ENCODE data around the gene TRAIP. TPM values are rescaled to one million over a fixed set of nuclear protein-coding genes. Genes with fewer than 3 reads are reported as not detected.
"Not testable (repeated sequence)": the region's sequence is repeated elsewhere in the genome, so short reads cannot be mapped to it uniquely, and the experiment has no call there.

The TRAIP gene, protein sequence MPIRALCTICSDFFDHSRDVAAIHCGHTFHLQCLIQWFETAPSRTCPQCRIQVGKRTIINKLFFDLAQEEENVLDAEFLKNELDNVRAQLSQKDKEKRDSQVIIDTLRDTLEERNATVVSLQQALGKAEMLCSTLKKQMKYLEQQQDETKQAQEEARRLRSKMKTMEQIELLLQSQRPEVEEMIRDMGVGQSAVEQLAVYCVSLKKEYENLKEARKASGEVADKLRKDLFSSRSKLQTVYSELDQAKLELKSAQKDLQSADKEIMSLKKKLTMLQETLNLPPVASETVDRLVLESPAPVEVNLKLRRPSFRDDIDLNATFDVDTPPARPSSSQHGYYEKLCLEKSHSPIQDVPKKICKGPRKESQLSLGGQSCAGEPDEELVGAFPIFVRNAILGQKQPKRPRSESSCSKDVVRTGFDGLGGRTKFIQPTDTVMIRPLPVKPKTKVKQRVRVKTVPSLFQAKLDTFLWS
- 1.3 and 7.7 TPM in 2 replicates for total RNA-seq (ENCODE audit: low replicate concordance)

DNA sequence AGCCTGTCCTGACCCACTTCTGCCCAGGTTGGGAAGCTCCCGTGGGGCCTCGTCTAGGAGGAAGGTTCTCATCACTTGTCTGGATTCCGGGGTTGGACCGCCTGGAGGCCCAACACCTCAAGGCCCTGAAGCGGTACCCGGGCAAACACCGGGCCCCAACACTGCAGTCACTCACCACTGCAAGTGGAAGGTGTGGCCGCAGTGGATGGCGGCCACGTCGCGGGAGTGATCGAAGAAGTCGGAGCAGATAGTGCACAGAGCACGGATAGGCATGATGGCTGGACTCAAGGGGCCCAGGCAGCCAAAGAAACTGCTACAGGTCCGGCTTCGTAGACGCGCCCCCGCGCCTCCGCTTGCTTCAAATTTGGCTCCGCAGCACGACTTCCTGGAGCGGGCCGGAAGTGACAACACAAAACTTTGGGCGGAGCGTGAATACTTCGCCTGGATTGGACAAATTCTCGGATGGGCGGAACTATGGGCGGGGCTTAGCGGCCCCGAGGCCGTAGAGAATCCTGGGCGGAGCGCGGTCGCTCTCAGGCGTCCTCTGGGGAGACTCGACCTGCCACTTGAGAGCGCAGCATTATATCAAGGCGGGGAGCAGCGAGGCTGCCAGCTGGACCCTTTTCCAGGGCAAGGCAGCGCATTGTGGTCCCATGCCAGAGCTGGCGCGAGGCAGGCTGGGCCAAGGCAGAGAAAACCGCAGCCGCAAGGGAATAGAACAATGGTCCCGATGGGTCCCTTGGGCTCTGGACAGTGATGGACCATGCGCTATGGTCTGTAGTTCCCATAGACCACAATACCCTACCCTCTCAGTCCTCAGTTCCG is at the start of gene TRAIP:
Gene TRAIP, minus strand, starts transcription at position 384 of the 825 bp plus-strand sequence. Its CDS starts 111 bp downstream, at position 273.
- TF ChIP-seq, protein P1, sequence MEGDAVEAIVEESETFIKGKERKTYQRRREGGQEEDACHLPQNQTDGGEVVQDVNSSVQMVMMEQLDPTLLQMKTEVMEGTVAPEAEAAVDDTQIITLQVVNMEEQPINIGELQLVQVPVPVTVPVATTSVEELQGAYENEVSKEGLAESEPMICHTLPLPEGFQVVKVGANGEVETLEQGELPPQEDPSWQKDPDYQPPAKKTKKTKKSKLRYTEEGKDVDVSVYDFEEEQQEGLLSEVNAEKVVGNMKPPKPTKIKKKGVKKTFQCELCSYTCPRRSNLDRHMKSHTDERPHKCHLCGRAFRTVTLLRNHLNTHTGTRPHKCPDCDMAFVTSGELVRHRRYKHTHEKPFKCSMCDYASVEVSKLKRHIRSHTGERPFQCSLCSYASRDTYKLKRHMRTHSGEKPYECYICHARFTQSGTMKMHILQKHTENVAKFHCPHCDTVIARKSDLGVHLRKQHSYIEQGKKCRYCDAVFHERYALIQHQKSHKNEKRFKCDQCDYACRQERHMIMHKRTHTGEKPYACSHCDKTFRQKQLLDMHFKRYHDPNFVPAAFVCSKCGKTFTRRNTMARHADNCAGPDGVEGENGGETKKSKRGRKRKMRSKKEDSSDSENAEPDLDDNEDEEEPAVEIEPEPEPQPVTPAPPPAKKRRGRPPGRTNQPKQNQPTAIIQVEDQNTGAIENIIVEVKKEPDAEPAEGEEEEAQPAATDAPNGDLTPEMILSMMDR (IDR thresholded peaks at IDR 0.05; ENCODE audit: insufficient read depth, low read length), result no peak
- peak within 1 kb of the TSS; percentile 94 for H3K4me3 ChIP-seq (ENCODE audit: low read depth, low read length)

DNA sequence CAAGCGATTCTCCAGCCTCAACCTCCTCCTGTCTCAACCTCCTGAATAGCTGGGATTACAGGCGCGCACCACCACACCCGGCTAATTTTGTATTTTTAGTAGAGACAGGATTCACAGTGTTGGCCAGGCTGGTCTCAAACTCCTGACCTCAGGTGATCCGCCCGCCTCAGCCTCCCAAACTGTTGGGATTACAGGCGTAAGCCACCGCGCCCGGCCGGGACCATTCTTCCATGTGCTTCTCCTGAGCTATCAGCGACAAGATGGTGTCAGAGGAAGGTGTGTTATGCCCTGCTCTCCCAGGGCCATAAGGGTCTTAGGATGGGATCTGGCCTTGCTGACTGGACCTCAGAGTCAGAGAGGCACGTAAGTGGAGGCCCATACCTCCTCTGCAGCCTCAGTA is 48.1 kb upstream of the TRAIP start:
- H3K4me3 ChIP-seq (ENCODE audit: low read depth, low read length); DNase-seq (ENCODE audit: low read depth): not testable (repeated sequence)

More for the DNA sequence above, at the start of gene TRAIP:
- DNase-seq (ENCODE audit: low read depth), result peak; percentile 91

DNA sequence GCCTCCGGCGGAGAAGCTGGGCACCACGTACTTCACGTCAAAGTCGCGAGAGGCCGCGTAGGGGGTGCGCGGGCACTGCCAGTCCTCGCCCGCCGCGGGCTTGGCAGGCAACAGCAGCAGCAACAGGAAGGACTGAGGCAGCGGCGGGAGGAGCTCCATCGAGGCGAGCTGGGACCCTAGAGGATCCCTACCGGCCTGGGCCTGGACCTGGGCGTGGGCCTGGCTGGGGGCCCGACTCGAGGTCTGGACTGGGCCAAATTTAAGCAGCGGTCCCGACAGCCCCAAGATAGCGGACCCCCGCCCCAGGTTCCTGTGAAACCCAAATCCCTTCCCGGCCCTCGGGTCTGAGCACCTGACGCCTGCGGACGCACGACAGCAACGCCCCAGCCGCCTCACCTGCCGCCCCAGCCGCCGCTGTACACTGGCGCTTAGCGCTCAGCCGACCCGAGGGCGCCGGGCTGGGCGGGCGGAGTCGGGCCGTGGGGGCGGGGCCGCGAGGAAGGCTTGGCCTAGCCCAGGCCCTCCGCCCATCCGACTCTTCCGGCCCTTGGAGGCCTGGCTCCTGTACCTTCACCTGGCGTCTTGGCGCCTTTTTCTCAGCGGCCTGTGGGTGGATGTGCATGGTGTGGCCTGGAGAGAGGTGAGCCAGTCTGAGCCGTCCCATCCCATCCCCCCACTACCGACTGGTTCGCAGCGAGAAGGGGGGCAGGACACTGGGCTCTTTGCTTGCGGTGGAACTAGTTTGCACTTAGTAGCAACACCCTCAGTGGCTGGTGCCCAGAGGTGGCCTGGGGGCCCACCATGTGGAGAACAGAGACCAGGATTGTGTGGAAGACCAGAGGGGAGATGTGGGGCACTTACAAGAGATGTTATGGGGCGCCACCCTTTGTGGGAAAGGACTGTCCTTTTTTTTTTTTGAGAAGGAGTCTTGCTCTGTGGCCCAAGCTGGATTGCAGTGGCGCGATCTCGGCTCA is 47.4 kb upstream of the TRAIP start, which contains the start of gene MST1R:
Gene MST1R, minus strand, starts transcription at position 423 of the 974 bp plus-strand sequence. Its CDS starts 264 bp downstream, at position 159.
- TF ChIP-seq, protein P1 (IDR thresholded peaks at IDR 0.05; ENCODE audit: insufficient read depth, low read length), result no peak
- DNase-seq (ENCODE audit: low read depth), result no peak
- H3K4me3 ChIP-seq (ENCODE audit: low read depth, low read length), result peak within 1 kb of the TSS; percentile 48

DNA sequence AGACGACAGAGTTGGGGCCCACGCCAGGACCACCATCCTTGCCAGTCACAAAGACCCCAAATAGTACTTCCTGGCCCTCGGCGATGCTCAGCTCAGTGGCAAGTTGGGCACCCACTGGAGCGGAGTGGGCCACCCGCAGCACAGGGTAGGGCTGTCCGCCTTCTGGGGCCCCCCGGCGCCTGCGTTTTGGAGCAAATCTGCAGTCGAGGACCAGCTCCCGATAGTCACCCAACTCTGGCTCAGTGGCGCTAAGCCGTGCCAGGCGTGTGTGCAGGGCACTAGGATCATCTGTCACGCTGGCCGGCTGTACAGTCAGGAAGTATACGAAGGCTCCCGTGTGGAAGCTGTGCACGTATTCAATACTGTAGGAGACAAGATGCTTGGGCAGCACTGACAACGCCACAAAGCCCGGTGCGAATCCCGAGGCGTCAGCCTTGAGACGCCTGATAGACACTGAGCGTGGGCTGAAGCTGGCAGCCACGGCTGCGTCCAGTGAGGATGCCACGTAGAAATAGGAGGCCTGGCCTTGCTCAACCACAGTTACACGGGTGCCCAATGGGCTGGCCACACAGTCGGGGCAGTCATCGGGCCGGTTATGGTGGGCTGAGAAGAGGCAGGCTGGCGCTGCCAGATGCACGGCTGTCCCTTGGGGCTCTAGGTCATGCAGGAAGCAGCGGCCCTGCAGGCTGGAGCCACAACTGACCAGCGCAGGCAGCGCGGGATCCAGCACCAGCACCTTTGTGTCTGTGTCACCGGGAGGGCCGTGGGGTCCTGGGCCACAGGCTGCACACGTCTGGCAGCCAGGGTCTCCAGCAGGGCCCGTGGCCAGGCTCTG is 46.4 kb upstream of the TRAIP start:
- TF ChIP-seq, protein P1 (IDR thresholded peaks at IDR 0.05; ENCODE audit: insufficient read depth, low read length), result no peak
- DNase-seq (ENCODE audit: low read depth), result no peak
- no peak overlapping the region for H3K4me3 ChIP-seq (ENCODE audit: low read depth, low read length)

DNA sequence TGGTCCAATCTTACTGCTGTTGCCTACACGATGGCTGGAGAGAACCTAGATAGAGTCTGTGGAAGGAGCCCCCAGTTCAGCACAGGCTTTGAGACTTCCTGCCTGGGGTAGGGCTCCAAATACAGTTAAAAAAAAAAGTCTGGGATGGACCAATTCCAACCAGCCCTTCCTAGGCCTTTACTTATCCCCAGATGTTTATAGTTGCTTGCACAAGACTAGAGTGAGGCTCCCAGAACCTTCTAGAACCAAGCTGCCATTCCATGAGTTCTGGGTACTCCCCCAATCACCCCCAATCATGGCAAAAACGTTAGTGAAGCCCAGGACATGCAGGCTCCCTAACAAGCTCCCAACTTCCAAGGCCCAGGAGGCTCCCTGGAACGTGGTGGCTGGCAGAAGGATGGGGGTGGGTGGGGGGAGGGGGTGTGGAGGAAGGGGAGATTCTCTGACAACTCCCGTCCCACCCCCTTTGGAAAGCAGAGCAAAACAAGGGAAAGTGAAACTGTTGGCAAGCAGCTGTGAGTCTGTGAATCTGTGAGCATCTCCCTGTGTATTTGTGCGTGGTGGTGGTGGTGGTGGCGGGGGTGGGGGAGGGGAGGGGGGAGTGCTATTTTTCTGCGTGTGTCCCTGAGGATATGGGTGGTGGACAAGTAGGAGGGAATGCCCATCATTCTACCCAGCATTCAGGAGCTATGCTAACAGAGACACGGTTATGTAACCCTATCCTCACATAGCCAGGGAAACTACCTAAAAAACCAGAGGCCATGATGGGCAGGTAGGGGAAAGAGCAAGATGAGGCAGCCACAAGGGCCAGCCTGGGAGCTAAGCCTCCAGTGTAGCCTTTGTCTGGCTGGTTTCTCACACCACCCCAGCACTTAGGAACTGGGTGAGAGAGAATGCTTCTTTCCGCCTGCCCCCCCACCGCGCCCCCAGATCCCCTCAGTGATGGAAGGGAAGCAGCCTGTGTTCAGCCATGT is 45.3 kb upstream of the TRAIP start:
- TF ChIP-seq, protein P1 (IDR thresholded peaks at IDR 0.05; ENCODE audit: insufficient read depth, low read length), result no peak
- no peak overlapping the region for H3K4me3 ChIP-seq (ENCODE audit: low read depth, low read length)
- DNase-seq (ENCODE audit: low read depth), result peak; percentile 32
